Mesendoderm (in vitro differentiated cells): ENCODE measurements around the gene DAB1.

Source experiments
- DNase-seq: peaks from one replicate; pipeline ENCODE4 v3.0.0; 2013
- H2AK5ac ChIP-seq: 2 replicates; pipeline ENCODE4 v1.6.1; 2013; ENCODE audit warnings: low read length, inconsistent platforms
- H2BK120ac ChIP-seq: 2 replicates; pipeline ENCODE4 v1.6.1; 2013; ENCODE audit warnings: low read depth, mild to moderate bottlenecking, low read length, moderate library complexity, mixed read lengths
- H2BK15ac ChIP-seq: replicated peaks from 2 replicates; pipeline ENCODE4 v1.6.1; 2013; ENCODE audit warnings: low read depth, mild to moderate bottlenecking, moderate library complexity
- H2BK5ac ChIP-seq: 2 replicates; pipeline ENCODE4 v1.6.1; 2013; ENCODE audit warnings: low read length, inconsistent platforms
- H3K18ac ChIP-seq: 2 replicates; pipeline ENCODE4 v1.6.1; 2013; ENCODE audit warnings: mild to moderate bottlenecking, low read length, mixed read lengths
- H3K23ac ChIP-seq: one replicate; pipeline ENCODE4 v1.6.1; 2013; ENCODE audit warnings: low read length
- H3K27ac ChIP-seq: 2 replicates; pipeline ENCODE4 v1.5.1; 2013; ENCODE audit warnings: low read depth, mild to moderate bottlenecking, inconsistent platforms, low read length, moderate library complexity
- H3K27me3 ChIP-seq: 2 replicates; pipeline ENCODE4 v1.6.1; 2013; ENCODE audit warnings: low read length, control low read depth, mild to moderate bottlenecking, inconsistent platforms; ENCODE audit not compliant: insufficient read depth, poor library complexity
- H3K36me3 ChIP-seq: 2 replicates; pipeline ENCODE4 v1.6.1; 2013; ENCODE audit warnings: low read length, inconsistent platforms; ENCODE audit not compliant: control insufficient read depth, insufficient read depth
- H3K4ac ChIP-seq: one replicate; pipeline ENCODE4 v1.6.1; 2013; ENCODE audit warnings: low read depth, mild to moderate bottlenecking, low read length, moderate library complexity
- H3K4me1 ChIP-seq: 2 replicates; pipeline ENCODE4 v1.6.1; 2013; ENCODE audit warnings: low read depth, low read length, inconsistent platforms; ENCODE audit not compliant: control insufficient read depth
- H3K4me2 ChIP-seq: 2 replicates; pipeline ENCODE4 v1.6.1; 2013; ENCODE audit warnings: low read length
- H3K4me3 ChIP-seq: 2 replicates; pipeline ENCODE4 v1.5.1; 2013; ENCODE audit warnings: mild to moderate bottlenecking, low read length
- H3K56ac ChIP-seq: one replicate; pipeline ENCODE4 v1.6.1; 2013; ENCODE audit warnings: low read length
- H3K79me1 ChIP-seq: 2 replicates; pipeline ENCODE4 v1.6.1; 2013; ENCODE audit warnings: low read length, inconsistent platforms
- H3K79me2 ChIP-seq: 2 replicates; pipeline ENCODE4 v1.6.1; 2013; ENCODE audit warnings: mild to moderate bottlenecking, low read length; ENCODE audit not compliant: control insufficient read depth, insufficient read depth
- H3K9ac ChIP-seq: 2 replicates; pipeline ENCODE4 v1.6.1; 2013; ENCODE audit warnings: low read length, inconsistent platforms
- H4K5ac ChIP-seq: one replicate; pipeline ENCODE4 v1.6.1; 2013; ENCODE audit warnings: low read length
- H4K8ac ChIP-seq: one replicate; pipeline ENCODE4 v1.6.1; 2013; ENCODE audit warnings: low read depth, mild to moderate bottlenecking, control low read depth, low read length, moderate library complexity
- WGBS: extraction: QIAGEN DNeasy Blood & Tissue Kit; methylation state at CpG from one replicate; pipeline ENCODE4 v1.1.7; 2013; ENCODE audit warnings: low lambda C conversion rate, missing lambda C conversion rate; ENCODE audit not compliant: insufficient coverage; ENCODE audit errors: extremely low coverage; 5-methylcytosine and 5-hydroxymethylcytosine counted together

Gene DAB1

GRCh38 chr1:57262472-57262871, 161.4 kb downstream of the DAB1 start:
- no peak overlapping the region for H3K4ac ChIP-seq
- no peaks in the 10 kb centered on the region for H3K79me2 ChIP-seq
- H4K5ac ChIP-seq, result no peak overlapping the region
- H3K27ac ChIP-seq, result peak overlapping the region; percentile 22
- H3K36me3 ChIP-seq, result no peaks in the 10 kb centered on the region
- H3K9ac ChIP-seq, result no peak overlapping the region
- H3K4me2 ChIP-seq, result no peak overlapping the region
- H2BK120ac ChIP-seq, result no peak overlapping the region
- H2BK5ac ChIP-seq, result no peak overlapping the region
- H2AK5ac ChIP-seq, result no peak overlapping the region
- no peak overlapping the region for H2BK15ac ChIP-seq
- no peaks in the 10 kb centered on the region for H3K27me3 ChIP-seq
- no peak overlapping the region for H3K23ac ChIP-seq
- no peaks in the 10 kb centered on the region for H3K4me1 ChIP-seq
- H3K79me1 ChIP-seq, result peaks cover 5% of the 10 kb centered on the region
- no peak overlapping the region for H4K8ac ChIP-seq
- peak; percentile 38 for DNase-seq
- no peak overlapping the region for H3K18ac ChIP-seq
- no CpG with 5 or more reads among the region's 3 CpGs for WGBS
- no peak overlapping the region for H3K56ac ChIP-seq
- no peak overlapping the region for H3K4me3 ChIP-seq

DNA sequence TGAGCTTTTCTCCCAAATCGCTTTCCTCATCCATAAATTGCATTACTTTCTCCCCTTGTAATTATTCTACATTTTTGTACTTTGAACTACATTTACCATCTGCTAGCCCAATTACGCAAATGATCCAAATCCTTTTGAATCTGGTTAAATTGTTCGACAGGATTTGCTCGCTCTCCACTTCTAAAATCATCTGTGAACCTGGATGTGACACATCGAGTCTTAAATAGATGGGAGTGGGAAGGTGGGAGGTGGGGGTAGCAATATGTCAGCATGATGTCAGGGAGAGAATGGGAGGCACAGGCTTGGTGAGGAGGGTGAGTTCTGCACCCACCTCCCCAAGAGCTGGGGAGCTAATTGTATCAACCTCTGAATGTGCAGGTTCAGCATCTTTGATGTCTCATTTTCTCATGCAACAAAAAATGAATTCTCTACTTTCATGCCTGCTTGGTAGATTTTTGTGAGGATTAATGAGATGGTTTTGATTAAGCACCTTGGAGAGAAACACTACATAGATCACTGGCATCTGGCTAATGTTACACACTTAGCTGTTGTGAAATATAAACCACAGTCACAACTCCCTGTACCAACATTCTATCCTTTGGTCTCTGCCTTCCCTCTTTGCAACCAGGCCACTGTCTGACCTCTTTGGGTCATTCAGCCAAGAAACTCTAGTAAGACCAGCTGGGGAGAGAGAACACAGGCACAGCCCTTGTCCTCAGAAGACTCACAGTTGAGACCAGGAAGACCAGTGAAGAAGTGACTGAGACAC, 165.1 kb downstream of the DAB1 start:
- no peak overlapping the region for H2BK5ac ChIP-seq
- no peaks in the 10 kb centered on the region for H3K4me1 ChIP-seq
- H3K4ac ChIP-seq, result no peak overlapping the region
- no peak overlapping the region for H3K4me3 ChIP-seq
- H3K4me2 ChIP-seq, result no peak overlapping the region
- H3K79me1 ChIP-seq, result peaks cover 8% of the 10 kb centered on the region
- no peak for DNase-seq
- no peak overlapping the region for H3K27ac ChIP-seq
- no peak overlapping the region for H3K9ac ChIP-seq
- no peak overlapping the region for H2AK5ac ChIP-seq
- H4K5ac ChIP-seq, result no peak overlapping the region
- H3K56ac ChIP-seq, result no peak overlapping the region
- H3K23ac ChIP-seq, result no peak overlapping the region
- H2BK15ac ChIP-seq, result no peak overlapping the region
- no peaks in the 10 kb centered on the region for H3K79me2 ChIP-seq
- no peak overlapping the region for H2BK120ac ChIP-seq
- no peaks in the 10 kb centered on the region for H3K36me3 ChIP-seq
- no peak overlapping the region for H4K8ac ChIP-seq
- no peak overlapping the region for H3K18ac ChIP-seq
- no peaks in the 10 kb centered on the region for H3K27me3 ChIP-seq
- WGBS, result no CpG with 5 or more reads among the region's 5 CpGs

DNA sequence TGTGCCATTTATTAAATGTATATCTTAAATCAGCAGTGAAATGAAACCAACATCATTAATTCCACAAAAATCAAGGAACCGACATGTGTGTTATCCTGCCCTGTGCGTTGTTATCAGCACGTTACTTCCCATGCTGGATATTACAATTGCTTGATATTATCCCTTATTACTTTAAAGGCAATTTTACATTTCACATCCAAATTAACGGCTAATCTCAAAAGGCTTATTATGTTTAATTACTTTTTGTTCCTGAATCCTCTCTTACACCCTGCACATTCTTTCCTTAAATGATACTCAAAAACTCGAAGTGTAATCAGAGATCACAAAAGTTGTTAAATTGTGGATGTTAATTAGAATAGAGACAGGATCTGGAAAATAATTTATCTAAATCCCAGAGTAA, 167.9 kb downstream of the DAB1 start:
- no peak overlapping the region for H3K4me2 ChIP-seq
- H2BK15ac ChIP-seq, result no peak overlapping the region
- H3K4me1 ChIP-seq, result no peaks in the 10 kb centered on the region
- H3K9ac ChIP-seq, result no peak overlapping the region
- no peak overlapping the region for H3K23ac ChIP-seq
- H2BK120ac ChIP-seq, result no peak overlapping the region
- H3K79me1 ChIP-seq, result peaks cover 6% of the 10 kb centered on the region
- H3K27me3 ChIP-seq, result no peaks in the 10 kb centered on the region
- H3K56ac ChIP-seq, result no peak overlapping the region
- H3K18ac ChIP-seq, result no peak overlapping the region
- no peak overlapping the region for H2BK5ac ChIP-seq
- no peak overlapping the region for H3K4ac ChIP-seq
- H4K5ac ChIP-seq, result no peak overlapping the region
- H2AK5ac ChIP-seq, result no peak overlapping the region
- no peaks in the 10 kb centered on the region for H3K36me3 ChIP-seq
- H4K8ac ChIP-seq, result no peak overlapping the region
- DNase-seq, result no peak
- WGBS, result no CpG with 5 or more reads among the region's 5 CpGs
- H3K27ac ChIP-seq, result no peak overlapping the region
- no peaks in the 10 kb centered on the region for H3K79me2 ChIP-seq
- H3K4me3 ChIP-seq, result no peak overlapping the region

- Histone ChIP-seq H3K79me1 (peaks cover 6% of the 10 kb centered on the region), H3K79me2 (no peaks in the 10 kb centered on the region), H3K36me3 (no peaks in the 10 kb centered on the region), H4K8ac (no peak overlapping the region), H3K4me2 (no peak overlapping the region), H4K5ac (no peak overlapping the region), H3K9ac (no peak overlapping the region), H3K56ac (no peak overlapping the region), H2BK15ac (no peak overlapping the region), H3K4me3 (no peak overlapping the region), H3K4ac (no peak overlapping the region), H2AK5ac (no peak overlapping the region), H2BK5ac (no peak overlapping the region), H3K27ac (no peak overlapping the region), H3K4me1 (no peaks in the 10 kb centered on the region), H3K23ac (no peak overlapping the region), H2BK120ac (no peak overlapping the region), H3K18ac (no peak overlapping the region), H3K27me3 (no peaks in the 10 kb centered on the region)
- WGBS, result no CpG with 5 or more reads among the region's 2 CpGs
- peak; percentile 16 for DNase-seq
Measured at GRCh38 chr1:57254022-57254421, 169.8 kb downstream of the DAB1 start.

DNA sequence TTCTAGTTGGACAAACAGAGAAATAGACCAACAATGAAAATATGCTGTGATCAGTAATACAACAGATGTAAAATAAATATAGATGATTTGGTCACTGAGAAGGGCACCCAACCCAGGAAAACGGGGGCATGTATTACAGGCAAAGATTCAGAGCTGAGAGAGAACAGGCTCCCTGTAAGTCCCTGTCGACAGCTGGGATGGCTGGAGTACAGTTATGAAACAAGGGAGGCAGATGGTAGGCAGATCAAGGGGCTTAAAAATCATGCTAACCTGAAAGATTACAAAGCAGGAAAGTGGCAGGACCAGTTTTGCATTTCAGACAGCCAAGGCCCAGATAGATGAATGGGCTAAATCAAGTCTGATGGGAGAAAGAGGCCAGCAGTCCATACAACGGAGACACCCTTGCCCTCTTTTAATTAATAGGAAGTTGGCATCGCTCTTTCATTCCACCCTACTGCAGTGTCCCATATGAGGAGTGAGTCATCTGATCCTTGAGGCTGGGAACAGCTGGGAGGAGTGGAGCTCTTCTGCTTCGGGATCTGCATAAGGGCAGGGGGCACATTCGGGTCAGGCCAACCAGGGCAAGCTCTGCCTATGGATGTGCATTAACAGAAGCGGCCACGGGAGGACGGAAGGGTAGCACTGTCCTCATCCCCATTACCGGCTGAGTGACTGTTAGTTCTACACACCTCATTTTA, 171.1 kb downstream of the DAB1 start:
- Histone ChIP-seq H2BK120ac (no peak overlapping the region), H2AK5ac (no peak overlapping the region), H2BK5ac (no peak overlapping the region), H2BK15ac (no peak overlapping the region), H3K23ac (no peak overlapping the region), H3K4ac (no peak overlapping the region), H3K18ac (no peak overlapping the region), H4K8ac (no peak overlapping the region), H3K79me1 (peaks cover 6% of the 10 kb centered on the region), H3K4me2 (no peak overlapping the region), H3K9ac (no peak overlapping the region), H3K27me3 (no peaks in the 10 kb centered on the region), H3K36me3 (no peaks in the 10 kb centered on the region), H3K4me3 (no peak overlapping the region), H3K79me2 (no peaks in the 10 kb centered on the region), H4K5ac (no peak overlapping the region), H3K56ac (no peak overlapping the region), H3K27ac (no peak overlapping the region), H3K4me1 (no peaks in the 10 kb centered on the region)
- peak; percentile 58 for DNase-seq
- no CpG with 5 or more reads among the region's 10 CpGs for WGBS
